ENCODE data around the gene ABLIM2.
"Not testable (repeated sequence)": the region's sequence is repeated elsewhere in the genome, so short reads cannot be mapped to it uniquely, and the experiment has no call there.

The ABLIM2 gene

GRCh38 chr4:7944599-7945220 is 213.9 kb downstream of the ABLIM2 start:
- DNase-seq (ENCODE audit: low read depth in 2 of 2, low spot score in 1 of 2): no peak

- DNase-seq (ENCODE audit: low read depth in 2 of 2, low spot score in 1 of 2): not testable (repeated sequence)
Measured at GRCh38 chr4:7943688-7944087, 214.9 kb downstream of the ABLIM2 start.

GRCh38 chr4:7943211-7943610 is 215.4 kb downstream of the ABLIM2 start:
- no peak for DNase-seq (ENCODE audit: low read depth in 2 of 2, low spot score in 1 of 2)

GRCh38 chr4:7941965-7942496 is 216.6 kb downstream of the ABLIM2 start:
- DNase-seq (ENCODE audit: low read depth in 2 of 2, low spot score in 1 of 2): no peak

GRCh38 chr4:7941111-7941964 is 217.3 kb downstream of the ABLIM2 start:
- no peak for DNase-seq (ENCODE audit: low read depth in 2 of 2, low spot score in 1 of 2)

- DNase-seq (ENCODE audit: low read depth in 2 of 2, low spot score in 1 of 2): peak; percentile 61 to 66
Measured at GRCh38 chr4:7939377-7940108, 219.1 kb downstream of the ABLIM2 start, which contains the start of gene AFAP1. TSS of gene AFAP1 (minus strand) at chr4:7939861. CDS start at chr4:7872078, 67,783 bp downstream.

- no peak for DNase-seq (ENCODE audit: low read depth in 2 of 2, low spot score in 1 of 2)
Measured at GRCh38 chr4:7938609-7939376, 219.8 kb downstream of the ABLIM2 start.

- no peak for DNase-seq (ENCODE audit: low read depth in 2 of 2, low spot score in 1 of 2)
Measured at GRCh38 chr4:7938266-7938608, 220.4 kb downstream of the ABLIM2 start.

- no peak for DNase-seq (ENCODE audit: low read depth in 2 of 2, low spot score in 1 of 2)
Measured at GRCh38 chr4:7937006-7937405, 221.6 kb downstream of the ABLIM2 start.

GRCh38 chr4:7933651-7934510 is 224.7 kb downstream of the ABLIM2 start:
- DNase-seq (ENCODE audit: low read depth in 2 of 2, low spot score in 1 of 2): no peak

- DNase-seq (ENCODE audit: low read depth in 2 of 2, low spot score in 1 of 2): no peak
Measured at GRCh38 chr4:7932287-7932686, 226.3 kb downstream of the ABLIM2 start.

GRCh38 chr4:7929118-7929951 is 229.3 kb downstream of the ABLIM2 start:
- no peak for DNase-seq (ENCODE audit: low read depth in 2 of 2, low spot score in 1 of 2)

GRCh38 chr4:7928711-7929110 is 229.9 kb downstream of the ABLIM2 start:
- no peak for DNase-seq (ENCODE audit: low read depth in 2 of 2, low spot score in 1 of 2)

GRCh38 chr4:7926822-7927221 is 231.8 kb downstream of the ABLIM2 start:
- no peak for DNase-seq (ENCODE audit: low read depth in 2 of 2, low spot score in 1 of 2)

- no peak for DNase-seq (ENCODE audit: low read depth in 2 of 2, low spot score in 1 of 2)
Measured at GRCh38 chr4:7924570-7924969, 234.0 kb downstream of the ABLIM2 start.

GRCh38 chr4:7924163-7924562 is 234.4 kb downstream of the ABLIM2 start:
- no peak for DNase-seq (ENCODE audit: low read depth in 2 of 2, low spot score in 1 of 2)

- DNase-seq (ENCODE audit: low read depth in 2 of 2, low spot score in 1 of 2): no peak
Measured at GRCh38 chr4:7922466-7922865, 236.1 kb downstream of the ABLIM2 start.

GRCh38 chr4:7918981-7919380 is 239.6 kb downstream of the ABLIM2 start:
- no peak for DNase-seq (ENCODE audit: low read depth in 2 of 2, low spot score in 1 of 2)

GRCh38 chr4:7918187-7918586 is 240.4 kb downstream of the ABLIM2 start:
- DNase-seq (ENCODE audit: low read depth in 2 of 2, low spot score in 1 of 2): not testable (repeated sequence)

All from stimulated activated CD8-positive, alpha-beta memory T cell treated with anti-CD3 and anti-CD28 coated beads, Interleukin-4, amount 100 ng/mL, for 4 hours (primary cell).